CD4-positive, alpha-beta T cell (primary cell): Measurements from ENCODE around the gene TBATA. TPM values are rescaled to one million over a fixed set of nuclear protein-coding genes. Genes with fewer than 3 reads are reported as not detected.

Source experiments
- ATAC-seq: fragments of 200-7000 bp; cut with Tn5 transposase; one replicate; pipeline ENCODE4 v1.10.0; 2022; ENCODE audit warnings: mild to moderate bottlenecking; ENCODE audit not compliant: poor library complexity
- CTCF ChIA-PET: fragments of 350-600 bp; sonication (Branson Sonifier 250); formaldehyde crosslinking; loops from one replicate; lab custom pipeline; 2021; ENCODE audit warnings: antibody characterized with exemption, inconsistent platforms; lab: Charles Lee
- POLR2A ChIA-PET: fragments of 350-600 bp; sonication (Branson Sonifier 250); formaldehyde crosslinking; loops from one replicate; lab custom pipeline; 2021; ENCODE audit warnings: antibody characterized with exemption, inconsistent platforms; lab: Charles Lee
- DNase-seq, 14 experiments: peaks; one replicate each; pipeline ENCODE4 v3.0.0-alpha.2; 2013 to 2020; ENCODE audit warnings: mixed read lengths in 2 of 14
- H3K27ac ChIP-seq, 2 donors: one replicate each; pipeline versions ENCODE4 v1.5.1 to v1.7.0; 2013; ENCODE audit warnings: low read length in 2 of 2, low read depth in 1 of 2, mild to moderate bottlenecking in 1 of 2
- H3K27me3 ChIP-seq, 2 experiments: 1 replicate in 1 of 2; 2 replicates in 1 of 2; pipeline versions ENCODE4 v1.6.1 to v1.7.0; 2013; ENCODE audit warnings: low read length in 2 of 2, control low read depth in 1 of 2, mild to moderate bottlenecking in 1 of 2, moderate library complexity in 1 of 2; ENCODE audit not compliant: insufficient read depth in 2 of 2, control insufficient read depth in 1 of 2
- H3K36me3 ChIP-seq: one replicate; pipeline ENCODE4 v1.6.1; 2013; ENCODE audit warnings: low read length, control low read depth; ENCODE audit not compliant: insufficient read depth
- H3K4me1 ChIP-seq: one replicate; pipeline ENCODE4 v1.6.1; 2013; ENCODE audit warnings: low read length, control low read depth; ENCODE audit not compliant: insufficient read depth
- H3K4me3 ChIP-seq: one replicate; pipeline ENCODE4 v1.5.1; 2013; ENCODE audit warnings: mild to moderate bottlenecking, low read length, moderate library complexity
- H3K9me3 ChIP-seq, 2 experiments: 1 replicate in 1 of 2; 2 replicates in 1 of 2; pipeline versions ENCODE4 v1.6.1 to v1.7.0; 2013; ENCODE audit warnings: low read length in 2 of 2, mild to moderate bottlenecking in 2 of 2, control low read depth in 1 of 2, moderate library complexity in 1 of 2; ENCODE audit not compliant: control insufficient read depth in 1 of 2, insufficient read depth in 1 of 2
- H3K27ac Mint-ChIP-seq: one replicate; pipeline ENCODE4 v1.8.0; 2020; ENCODE audit warnings: mixed read lengths
- H3K27me3 Mint-ChIP-seq: one replicate; pipeline ENCODE4 v1.8.0; 2021; ENCODE audit warnings: mixed read lengths
- H3K36me3 Mint-ChIP-seq: one replicate; pipeline ENCODE4 v1.8.0; 2021; ENCODE audit warnings: low read depth, mixed read lengths
- H3K4me1 Mint-ChIP-seq: one replicate; pipeline ENCODE4 v1.8.0; 2021; ENCODE audit warnings: low read depth, mixed read lengths
- H3K4me3 Mint-ChIP-seq: one replicate; pipeline ENCODE4 v1.8.0; 2020; ENCODE audit warnings: mild to moderate bottlenecking, mixed read lengths
- H3K9me3 Mint-ChIP-seq: one replicate; pipeline ENCODE4 v1.8.0; 2020; ENCODE audit warnings: mixed read lengths
- intact Hi-C, 2 experiments: fragments of 100-400 bp; cut with DNase I in 1 of 2; cut with micrococcal nuclease in 1 of 2; formaldehyde crosslinking; loops; one replicate each; pipeline versions ENCODE4 v1.15.1 to v1.9.0; 2023 to 2025; cut with DNase I, micrococcal nuclease
- total RNA-seq, 174 experiments: library from RNA in 2 of 174; stranded (reverse) in 2 of 174; gene quantifications; one replicate each; pipeline ENCODE4 v1.2.3 and lab custom pipeline; 2021 to 2026
- TF ChIP-seq, protein P1 (sequence below): fragments of 200-600 bp; IDR thresholded peaks from one replicate; pipeline ENCODE4 v1.8.0; 2022; ENCODE audit warnings: antibody characterized with exemption, mild to moderate bottlenecking

TBATA gene
- total RNA-seq, 2 experiments from 2014 or later: not detected

DNA sequence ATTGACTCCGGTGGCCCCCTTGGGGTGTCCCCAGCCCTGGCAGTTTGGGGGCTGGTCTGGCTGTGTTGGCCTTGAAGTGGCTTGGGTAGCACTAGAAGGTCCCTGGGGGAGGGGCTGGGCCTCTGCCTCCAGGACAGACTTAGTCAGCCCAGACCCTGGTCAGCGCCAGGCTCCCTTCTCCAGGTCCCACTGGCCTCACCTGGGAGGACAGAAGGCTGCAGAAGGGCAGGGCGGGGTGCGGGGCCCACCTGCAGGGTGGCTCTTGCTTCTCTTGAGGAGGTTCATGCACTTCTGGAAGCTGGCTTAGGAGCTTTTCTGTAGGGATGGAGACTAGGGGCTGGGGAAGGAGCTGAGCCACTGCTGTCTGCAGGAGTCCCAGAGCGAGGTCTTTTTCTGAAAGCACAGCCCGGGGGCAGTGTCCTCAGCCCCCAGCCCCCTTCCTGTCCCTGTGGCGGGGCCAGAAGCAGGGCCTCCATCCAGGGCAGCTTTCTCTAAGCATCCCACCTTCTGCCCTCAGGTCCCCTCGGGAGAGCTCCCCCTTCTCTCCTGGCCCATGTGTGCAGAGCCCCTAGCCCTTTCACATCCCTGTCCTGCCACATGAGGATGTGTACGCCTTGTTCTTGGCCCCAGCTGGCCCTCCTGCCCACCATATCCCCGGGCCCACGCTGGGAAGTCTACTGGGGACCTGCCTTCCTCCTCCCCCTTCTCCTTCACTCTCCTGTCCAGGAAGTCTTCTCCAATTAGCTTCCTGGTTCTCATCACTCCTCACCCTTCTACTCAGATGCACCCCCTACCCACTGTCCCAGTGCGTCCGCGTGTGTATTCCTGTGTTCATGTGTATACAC, 11.0 kb downstream of the TBATA start:
- no peaks in the 10 kb centered on the region for H3K9me3 Mint-ChIP-seq
- no peaks in the 10 kb centered on the region for H3K4me1 ChIP-seq
- intact Hi-C loops: no loop called here
- H3K9me3 ChIP-seq: no peaks in the 10 kb centered on the region
- no peaks in the 10 kb centered on the region for H3K36me3 Mint-ChIP-seq
- no peaks in the 10 kb centered on the region for H3K4me1 Mint-ChIP-seq
- no peaks in the 10 kb centered on the region for H3K27me3 ChIP-seq
- POLR2A ChIA-PET: interaction anchor here (0.6 kb wide), 1 partner anchor 450 kb away, joined by 3 read pairs; no protein-coding TSS in a partner anchor
- no peak overlapping the region for H3K27ac Mint-ChIP-seq
- DNase-seq (no peak), ATAC-seq (no peak)
- CTCF ChIA-PET: no interaction called here
- H3K4me3 ChIP-seq: no peak overlapping the region
- H3K4me3 Mint-ChIP-seq: no peak overlapping the region
- no peaks in the 10 kb centered on the region for H3K27me3 Mint-ChIP-seq
- H3K36me3 ChIP-seq: no peaks in the 10 kb centered on the region
- TF ChIP-seq, protein P1, sequence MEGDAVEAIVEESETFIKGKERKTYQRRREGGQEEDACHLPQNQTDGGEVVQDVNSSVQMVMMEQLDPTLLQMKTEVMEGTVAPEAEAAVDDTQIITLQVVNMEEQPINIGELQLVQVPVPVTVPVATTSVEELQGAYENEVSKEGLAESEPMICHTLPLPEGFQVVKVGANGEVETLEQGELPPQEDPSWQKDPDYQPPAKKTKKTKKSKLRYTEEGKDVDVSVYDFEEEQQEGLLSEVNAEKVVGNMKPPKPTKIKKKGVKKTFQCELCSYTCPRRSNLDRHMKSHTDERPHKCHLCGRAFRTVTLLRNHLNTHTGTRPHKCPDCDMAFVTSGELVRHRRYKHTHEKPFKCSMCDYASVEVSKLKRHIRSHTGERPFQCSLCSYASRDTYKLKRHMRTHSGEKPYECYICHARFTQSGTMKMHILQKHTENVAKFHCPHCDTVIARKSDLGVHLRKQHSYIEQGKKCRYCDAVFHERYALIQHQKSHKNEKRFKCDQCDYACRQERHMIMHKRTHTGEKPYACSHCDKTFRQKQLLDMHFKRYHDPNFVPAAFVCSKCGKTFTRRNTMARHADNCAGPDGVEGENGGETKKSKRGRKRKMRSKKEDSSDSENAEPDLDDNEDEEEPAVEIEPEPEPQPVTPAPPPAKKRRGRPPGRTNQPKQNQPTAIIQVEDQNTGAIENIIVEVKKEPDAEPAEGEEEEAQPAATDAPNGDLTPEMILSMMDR: no peak
- no peak overlapping the region for H3K27ac ChIP-seq

DNA sequence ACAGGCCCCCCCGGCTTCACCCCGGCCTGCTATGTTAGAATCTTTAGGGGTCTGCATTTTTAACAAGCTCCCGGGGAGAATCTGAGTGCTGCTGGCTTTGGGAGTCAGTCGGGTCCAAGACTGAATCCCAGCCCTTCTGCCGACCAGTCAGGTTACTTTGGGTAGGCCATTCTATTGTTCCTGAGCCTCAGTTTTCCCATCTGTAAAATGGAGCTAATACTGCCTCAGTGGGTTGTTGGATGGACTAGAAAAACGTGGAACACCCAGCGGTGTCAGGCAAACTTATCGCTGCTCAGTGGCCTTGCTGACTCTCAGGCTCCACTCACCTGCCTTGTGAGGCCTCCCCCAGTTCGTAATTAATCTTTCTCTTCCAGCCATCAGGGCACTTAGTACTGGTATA, 11.7 kb downstream of the TBATA start:
- ChIA-PET POLR2A (no interaction called here), CTCF (no interaction called here)
- ATAC-seq: no peak

DNA sequence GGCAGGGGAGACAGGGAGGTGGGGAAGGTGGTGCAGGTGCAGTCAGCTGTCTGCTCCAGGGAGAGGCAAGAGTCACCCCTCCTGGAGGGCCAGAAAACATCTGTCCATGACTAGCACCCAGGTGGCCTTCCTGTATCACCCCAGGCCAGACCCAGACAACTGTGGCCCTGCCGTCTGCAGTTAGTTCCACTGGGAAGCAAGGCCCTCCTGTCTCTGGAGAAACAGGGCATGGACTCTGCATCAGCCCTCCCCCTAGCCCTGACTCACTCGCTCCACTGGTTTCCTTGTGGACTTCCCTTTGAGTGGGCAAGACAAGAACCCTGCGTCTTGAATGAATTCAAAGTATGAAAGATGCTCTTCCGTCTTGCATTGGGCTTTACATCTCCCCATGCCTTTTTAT, 12.6 kb downstream of the TBATA start:
- ChIA-PET CTCF (no interaction called here), POLR2A (no interaction called here)
- no peaks in the 10 kb centered on the region for H3K36me3 ChIP-seq
- Mint-ChIP-seq H3K27me3 (no peaks in the 10 kb centered on the region), H3K4me3 (no peak overlapping the region), H3K27ac (no peak overlapping the region), H3K36me3 (no peaks in the 10 kb centered on the region), H3K9me3 (no peaks in the 10 kb centered on the region), H3K4me1 (no peaks in the 10 kb centered on the region)
- no peak overlapping the region for H3K27ac ChIP-seq
- H3K4me1 ChIP-seq: no peaks in the 10 kb centered on the region
- TF ChIP-seq, protein P1: no peak
- intact Hi-C loops: no loop called here
- no peak overlapping the region for H3K4me3 ChIP-seq
- ATAC-seq: no peak
- H3K27me3 ChIP-seq: no peaks in the 10 kb centered on the region
- H3K9me3 ChIP-seq: no peaks in the 10 kb centered on the region
- no peak for DNase-seq

More for the DNA sequence above, 11.7 kb downstream of the TBATA start:
- H3K4me1 Mint-ChIP-seq: no peaks in the 10 kb centered on the region
- TF ChIP-seq, protein P1: no peak
- Histone ChIP-seq H3K9me3 (no peaks in the 10 kb centered on the region), H3K4me1 (no peaks in the 10 kb centered on the region), H3K4me3 (no peak overlapping the region), H3K27ac (no peak overlapping the region), H3K27me3 (no peaks in the 10 kb centered on the region), H3K36me3 (no peaks in the 10 kb centered on the region)
- no peak overlapping the region for H3K4me3 Mint-ChIP-seq
- H3K36me3 Mint-ChIP-seq: no peaks in the 10 kb centered on the region
- intact Hi-C loops: no loop called here
- no peaks in the 10 kb centered on the region for H3K9me3 Mint-ChIP-seq
- DNase-seq: no peak
- H3K27me3 Mint-ChIP-seq: no peaks in the 10 kb centered on the region
- no peak overlapping the region for H3K27ac Mint-ChIP-seq
